GOT3 (cell line): ENCODE measurements around the gene ZNF491.
"Not testable (repeated sequence)": the region's sequence is repeated elsewhere in the genome, so short reads cannot be mapped to it uniquely, and the experiment has no call there.

ENCODE experiments used
- DNase-seq: peaks from one replicate; lab custom pipeline; 2025; ENCODE audit warnings: mixed read lengths; lab: John Stamatoyannopoulos, UW

The ZNF491 gene

DNA sequence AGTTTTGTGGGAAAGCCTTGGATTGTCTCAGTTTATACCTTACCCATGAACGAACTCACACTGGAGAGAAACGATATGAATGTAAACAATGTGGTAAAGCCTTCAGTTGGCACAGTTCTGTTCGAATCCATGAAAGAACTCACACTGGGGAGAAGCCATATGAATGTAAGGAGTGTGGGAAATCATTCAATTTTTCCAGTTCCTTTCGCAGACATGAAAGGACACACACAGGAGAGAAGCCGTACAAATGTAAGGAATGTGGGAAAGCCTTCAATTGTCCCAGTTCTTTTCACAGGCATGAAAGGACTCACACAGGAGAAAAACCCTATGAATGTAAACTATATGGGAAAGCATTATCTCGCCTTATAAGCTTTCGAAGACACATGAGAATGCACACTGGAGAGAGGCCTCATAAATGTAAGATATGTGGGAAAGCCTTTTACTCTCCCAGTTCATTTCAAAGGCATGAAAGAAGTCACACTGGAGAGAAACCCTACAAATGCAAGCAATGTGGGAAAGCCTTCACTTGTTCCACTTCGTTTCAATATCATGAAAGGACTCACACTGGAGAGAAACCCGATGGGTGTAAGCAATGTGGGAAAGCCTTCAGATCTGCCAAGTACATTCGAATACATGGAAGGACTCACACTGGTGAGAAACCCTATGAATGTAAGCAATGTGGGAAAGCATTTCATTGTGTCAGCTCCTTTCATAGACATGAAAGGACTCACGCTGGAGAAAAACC, 8.2 kb downstream of the ZNF491 start:
- no peak for DNase-seq

DNA sequence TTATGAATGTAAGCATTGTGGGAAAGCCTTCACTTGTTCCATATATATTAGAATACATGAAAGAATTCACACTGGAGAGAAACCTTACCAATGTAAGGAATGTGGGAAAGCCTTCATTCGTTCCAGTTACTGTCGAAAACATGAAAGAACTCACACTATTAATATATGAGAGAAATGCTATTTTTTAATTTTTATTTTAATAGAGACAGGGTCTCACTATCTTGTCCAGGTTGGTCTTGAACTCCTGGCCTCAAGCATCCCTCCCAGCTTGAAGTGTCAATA, 8.7 kb downstream of the ZNF491 start:
- no peak for DNase-seq

DNA sequence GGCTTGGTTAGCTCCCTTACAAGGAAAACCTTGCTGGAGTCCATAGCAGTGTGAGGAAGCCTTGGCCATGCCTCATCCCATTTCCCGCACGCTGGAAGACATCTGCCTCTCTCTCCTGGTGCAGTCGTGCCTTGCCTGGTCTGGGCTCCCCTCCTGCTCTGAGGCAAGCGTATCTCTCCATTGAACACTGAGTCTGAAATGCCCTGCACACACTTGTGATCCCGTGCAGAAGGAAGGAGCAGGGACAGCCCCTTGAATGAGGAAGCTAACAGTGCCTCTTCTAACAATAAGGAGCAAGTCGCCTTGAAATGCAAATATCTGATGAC, 15.3 kb downstream of the ZNF491 start:
- no peak for DNase-seq

GRCh38 chr19:11814029-11814699, 15.8 kb downstream of the ZNF491 start, which contains the start of gene ZNF440:
TSS of gene ZNF440 (plus strand) at chr19:11814273. CDS start at chr19:11814448, 175 bp downstream.
- peak; percentile 74 for DNase-seq

DNA sequence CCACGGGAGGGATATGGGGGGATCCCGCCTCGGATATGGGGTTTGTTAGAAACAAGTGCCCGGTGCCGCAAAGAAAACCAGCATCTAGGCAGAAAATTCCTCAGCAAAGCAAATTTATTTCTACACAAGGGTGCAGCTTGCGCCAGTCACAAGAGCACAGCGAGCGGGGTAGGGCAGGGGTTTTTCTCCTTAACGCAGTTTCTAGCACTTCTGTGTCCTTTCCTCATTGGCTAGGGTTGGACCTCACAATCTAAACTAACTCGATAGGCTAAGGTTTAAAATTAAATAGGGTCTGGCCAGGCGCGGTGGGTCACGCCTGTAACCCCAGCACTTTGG, 16.3 kb downstream of the ZNF491 start:
- no peak for DNase-seq

DNA sequence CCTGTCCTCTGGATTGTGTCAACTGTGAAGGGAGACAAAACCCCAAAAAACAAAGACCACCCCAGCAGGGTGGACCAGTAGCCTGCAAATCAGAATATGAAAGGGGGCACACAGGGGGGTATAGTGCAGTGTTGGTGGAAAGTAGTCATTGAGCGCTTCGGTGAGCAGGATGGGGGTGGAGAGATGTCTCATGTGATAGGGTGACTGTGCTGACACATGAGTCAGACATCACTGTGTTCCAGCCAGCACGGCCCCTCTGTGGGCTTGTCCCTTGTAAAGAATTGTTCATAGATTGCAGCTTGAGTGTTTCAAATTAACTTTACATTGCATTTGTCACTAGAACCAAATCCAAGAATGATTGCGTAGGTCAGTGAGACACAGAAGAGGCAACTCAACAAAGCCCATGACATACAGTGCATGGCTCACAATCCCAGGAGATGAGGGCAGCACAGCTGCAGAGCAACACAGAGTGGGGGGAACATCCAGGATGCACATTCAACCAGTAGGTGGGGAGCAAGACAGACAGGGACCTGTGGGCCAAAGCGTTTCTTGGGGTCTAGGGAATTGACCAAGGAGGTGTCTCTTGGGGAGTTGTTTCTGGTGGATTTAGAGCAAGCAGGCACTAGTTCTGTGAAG, 23.3 kb downstream of the ZNF491 start:
- DNase-seq, result no peak

GRCh38 chr19:11828957-11829876, 30.9 kb downstream of the ZNF491 start:
- DNase-seq, result not testable (repeated sequence)

GRCh38 chr19:11832253-11832912, 34.1 kb downstream of the ZNF491 start:
- DNase-seq, result no peak

- DNase-seq, result no peak
Measured at GRCh38 chr19:11833541-11833940, 35.2 kb downstream of the ZNF491 start.

GRCh38 chr19:11835626-11836066, 37.3 kb downstream of the ZNF491 start:
- DNase-seq, result not testable (repeated sequence)

DNA sequence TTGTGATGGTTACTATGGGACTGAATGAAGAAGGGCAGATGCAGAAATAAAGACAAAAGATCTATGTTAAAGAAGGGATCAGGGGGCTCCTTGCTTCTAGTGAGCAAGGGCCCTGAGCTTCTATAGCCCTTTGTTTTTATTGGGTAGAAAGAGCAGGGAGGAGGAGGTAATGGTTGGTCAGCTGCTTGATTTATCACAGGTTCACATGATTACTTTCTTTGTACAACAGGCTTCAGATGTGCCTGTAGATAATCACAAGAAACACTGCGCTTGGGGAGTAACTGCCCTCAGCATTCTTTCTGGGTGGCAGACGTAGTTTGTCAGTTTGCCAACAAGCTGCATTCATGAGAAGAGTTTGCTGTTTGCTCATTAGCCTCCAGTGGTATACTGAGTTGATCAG, 45.4 kb downstream of the ZNF491 start:
- no peak for DNase-seq

DNA sequence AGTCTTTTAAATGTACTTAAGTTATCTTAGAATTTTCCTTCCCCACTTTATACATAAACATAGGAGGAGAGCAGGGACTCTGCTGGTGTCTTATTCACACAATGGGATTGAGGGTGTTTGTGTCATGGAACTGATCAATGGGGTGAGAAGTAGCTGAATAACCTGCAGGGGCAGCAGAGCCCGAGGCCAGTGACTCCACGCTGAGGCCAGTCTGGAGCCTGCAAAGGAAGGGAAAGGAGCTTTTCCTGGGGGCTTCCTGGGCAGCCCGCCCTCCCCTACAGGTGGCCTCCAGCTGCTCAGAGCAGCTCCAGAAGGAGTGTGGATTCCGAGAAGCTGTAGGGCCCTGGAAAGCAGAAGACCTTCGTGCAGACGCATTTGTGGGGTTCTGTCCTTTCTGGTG, 49.3 kb downstream of the ZNF491 start:
- DNase-seq, result not testable (repeated sequence)

DNA sequence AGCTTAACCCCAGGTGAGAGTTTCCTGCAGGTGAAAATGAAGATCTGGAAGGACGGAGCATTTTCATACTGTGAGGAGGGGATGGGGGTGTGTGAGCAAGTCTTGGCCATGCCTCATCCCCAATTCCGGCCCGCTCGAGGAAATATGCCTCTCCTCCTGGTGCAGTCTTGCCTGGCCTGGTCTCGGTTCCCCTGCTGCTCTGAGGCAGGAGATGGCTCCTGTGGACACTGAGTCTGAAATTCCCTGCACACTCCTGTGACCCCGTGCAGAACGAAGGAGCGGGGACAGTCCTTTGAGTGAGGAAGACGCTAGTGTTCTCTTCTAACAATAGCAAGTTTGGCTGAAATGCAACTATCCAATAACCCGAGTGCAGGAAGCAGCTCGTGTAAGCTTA, 49.9 kb downstream of the ZNF491 start:
- no peak for DNase-seq

- DNase-seq, result peak; percentile 9
Measured at GRCh38 chr19:11848594-11849469, 50.5 kb downstream of the ZNF491 start, which contains the start of gene ZNF439. TSS of gene ZNF439 (plus strand) at chr19:11848726. CDS start at chr19:11848868, 142 bp downstream.

GRCh38 chr19:11850289-11850688, 52.0 kb downstream of the ZNF491 start:
- not testable (repeated sequence) for DNase-seq

- DNase-seq, result no peak
Measured at GRCh38 chr19:11853358-11853757, 55.0 kb downstream of the ZNF491 start.

GRCh38 chr19:11856596-11857250, 58.4 kb downstream of the ZNF491 start:
- DNase-seq, result no peak
